Measurements from ENCODE around the gene GALNT9.

- TF ChIP-seq, protein P1, sequence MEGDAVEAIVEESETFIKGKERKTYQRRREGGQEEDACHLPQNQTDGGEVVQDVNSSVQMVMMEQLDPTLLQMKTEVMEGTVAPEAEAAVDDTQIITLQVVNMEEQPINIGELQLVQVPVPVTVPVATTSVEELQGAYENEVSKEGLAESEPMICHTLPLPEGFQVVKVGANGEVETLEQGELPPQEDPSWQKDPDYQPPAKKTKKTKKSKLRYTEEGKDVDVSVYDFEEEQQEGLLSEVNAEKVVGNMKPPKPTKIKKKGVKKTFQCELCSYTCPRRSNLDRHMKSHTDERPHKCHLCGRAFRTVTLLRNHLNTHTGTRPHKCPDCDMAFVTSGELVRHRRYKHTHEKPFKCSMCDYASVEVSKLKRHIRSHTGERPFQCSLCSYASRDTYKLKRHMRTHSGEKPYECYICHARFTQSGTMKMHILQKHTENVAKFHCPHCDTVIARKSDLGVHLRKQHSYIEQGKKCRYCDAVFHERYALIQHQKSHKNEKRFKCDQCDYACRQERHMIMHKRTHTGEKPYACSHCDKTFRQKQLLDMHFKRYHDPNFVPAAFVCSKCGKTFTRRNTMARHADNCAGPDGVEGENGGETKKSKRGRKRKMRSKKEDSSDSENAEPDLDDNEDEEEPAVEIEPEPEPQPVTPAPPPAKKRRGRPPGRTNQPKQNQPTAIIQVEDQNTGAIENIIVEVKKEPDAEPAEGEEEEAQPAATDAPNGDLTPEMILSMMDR (IDR thresholded peaks at IDR 0.05), result no peak
- TF ChIP-seq EZH2phosphoT487 (IDR thresholded peaks at IDR 0.05), result no peak
- TF ChIP-seq EZH2 (IDR thresholded peaks at IDR 0.05), result no peak
Observed at GRCh38 chr12:132259364-132259871, 70.0 kb downstream of the GALNT9 start.
